ENCODE results near the gene ANAPC16.
"Not testable (repeated sequence)": the region's sequence is repeated elsewhere in the genome, so short reads cannot be mapped to it uniquely, and the experiment has no call there.

ANAPC16 gene

GRCh38 chr10:72211832-72212231 lies 4.0 kb upstream of the ANAPC16 start:
- not testable (repeated sequence) for DNase-seq (ENCODE audit: low spot score)

- DNase-seq (ENCODE audit: low spot score): no peak
Measured at GRCh38 chr10:72218325-72218724, 2.5 kb downstream of the ANAPC16 start.

DNA sequence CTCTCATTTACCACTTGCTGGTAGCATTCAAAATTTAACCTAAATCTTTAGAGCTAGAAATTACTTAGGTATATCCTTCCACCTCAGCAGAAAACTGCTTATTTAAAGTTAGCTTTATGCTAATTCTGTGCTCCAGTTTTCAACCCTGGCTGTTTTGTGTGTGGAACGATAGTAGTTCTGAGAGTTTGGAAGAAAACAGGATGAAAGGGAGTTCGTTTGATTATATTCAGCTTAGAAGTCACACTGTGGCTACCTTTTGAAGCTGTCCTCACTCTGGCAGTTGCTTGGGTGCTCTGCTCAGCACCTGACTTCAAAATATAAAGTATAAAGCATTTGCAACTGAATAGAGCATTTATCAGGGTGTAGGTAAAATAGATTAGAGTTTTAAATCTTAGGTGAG lies 2.9 kb downstream of the ANAPC16 start:
- DNase-seq (ENCODE audit: low spot score): no peak

GRCh38 chr10:72219235-72219814 lies 3.5 kb downstream of the ANAPC16 start:
- DNase-seq (ENCODE audit: low spot score): no peak

DNA sequence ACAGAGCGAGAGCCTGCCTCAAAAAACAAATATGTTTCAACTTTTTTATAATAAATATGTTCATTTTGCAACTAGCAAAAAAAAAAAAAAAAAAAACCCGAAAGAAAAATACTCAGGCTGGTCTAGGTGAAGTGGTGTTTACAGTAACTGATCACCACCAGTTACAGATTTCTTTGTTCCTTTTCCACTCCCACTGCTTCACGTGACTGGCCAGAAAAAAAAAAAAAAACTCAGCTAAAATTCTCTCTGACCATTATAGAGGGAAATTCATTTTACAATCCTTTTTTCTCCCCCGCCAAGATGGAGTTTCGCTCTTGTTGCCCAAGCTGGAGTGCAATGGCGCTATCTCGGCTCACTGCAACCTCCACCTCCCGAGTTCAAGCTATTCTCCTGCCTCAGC lies 4.8 kb downstream of the ANAPC16 start:
- DNase-seq (ENCODE audit: low spot score): no peak

DNA sequence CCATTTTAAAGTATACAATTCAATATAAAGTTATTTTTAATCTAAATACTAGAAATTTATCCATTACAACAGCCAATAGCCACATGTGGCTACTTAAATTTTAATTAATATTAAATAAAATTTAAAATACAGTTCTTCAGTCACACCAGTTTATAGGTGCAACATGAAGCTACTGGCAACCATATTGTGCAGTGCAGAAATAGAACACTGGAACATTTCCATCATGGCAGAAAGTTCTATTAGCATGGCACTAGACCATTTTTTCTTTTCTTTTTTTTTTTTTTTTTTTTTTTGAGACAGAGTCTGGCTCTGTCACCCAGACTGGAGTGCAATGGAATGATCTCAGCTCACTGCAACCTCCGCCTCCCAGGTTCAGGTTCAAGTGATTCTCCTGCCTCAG lies 5.5 kb downstream of the ANAPC16 start:
- DNase-seq (ENCODE audit: low spot score): no peak

GRCh38 chr10:72223743-72224101 lies 7.9 kb downstream of the ANAPC16 start:
- DNase-seq (ENCODE audit: low spot score): no peak

- not testable (repeated sequence) for DNase-seq (ENCODE audit: low spot score)
Measured at GRCh38 chr10:72224191-72224590, 8.4 kb downstream of the ANAPC16 start.

DNA sequence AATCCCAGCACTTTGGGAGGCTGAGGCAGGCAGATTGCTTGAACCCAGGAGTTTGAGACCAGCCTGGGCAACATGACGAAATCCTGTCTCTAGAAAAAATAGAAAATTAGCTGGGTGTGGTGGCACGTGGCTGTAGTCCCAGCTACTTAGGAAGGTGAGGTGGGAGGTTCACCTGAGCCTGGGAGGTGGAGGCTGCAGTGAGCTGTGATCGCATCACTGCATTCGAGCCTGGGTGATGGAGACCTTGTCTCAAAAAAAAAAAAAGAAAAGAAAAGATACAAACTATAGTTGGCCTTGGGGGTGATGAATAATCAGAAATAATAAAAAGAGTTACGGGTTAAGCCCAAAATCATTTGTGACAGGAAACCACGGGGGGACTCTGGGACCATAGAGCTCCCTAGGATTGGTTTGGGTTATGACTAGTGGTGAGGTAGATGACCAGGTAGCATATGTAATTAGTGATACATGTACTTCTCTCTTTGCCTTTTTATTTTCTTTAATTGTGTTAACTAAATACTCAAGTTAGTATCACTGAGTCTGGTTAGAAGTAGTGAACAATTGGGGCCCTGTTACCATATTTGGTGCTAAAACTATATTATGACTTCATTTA lies 10.7 kb downstream of the ANAPC16 start:
- no peak for DNase-seq (ENCODE audit: low spot score)

DNA sequence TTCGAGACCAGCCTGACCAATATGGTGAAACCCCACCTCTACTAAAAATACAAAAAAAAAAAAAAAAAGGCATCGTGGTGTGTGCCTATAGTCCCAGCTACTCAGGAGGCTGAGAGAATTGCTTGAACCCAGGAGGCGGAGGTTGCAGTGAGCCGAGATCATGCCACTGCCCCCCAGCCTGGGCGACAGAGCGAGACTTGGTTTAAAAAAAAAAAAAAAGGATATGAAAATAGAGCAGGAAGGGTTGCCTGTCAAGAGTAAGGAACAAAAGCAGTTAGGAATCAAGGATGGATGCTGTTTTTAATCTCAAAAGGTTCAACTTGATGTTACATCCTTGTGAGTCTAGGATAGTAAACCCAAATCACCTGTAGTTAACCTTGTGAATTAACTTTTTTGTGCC lies 12.0 kb downstream of the ANAPC16 start:
- DNase-seq (ENCODE audit: low spot score): no peak

DNA sequence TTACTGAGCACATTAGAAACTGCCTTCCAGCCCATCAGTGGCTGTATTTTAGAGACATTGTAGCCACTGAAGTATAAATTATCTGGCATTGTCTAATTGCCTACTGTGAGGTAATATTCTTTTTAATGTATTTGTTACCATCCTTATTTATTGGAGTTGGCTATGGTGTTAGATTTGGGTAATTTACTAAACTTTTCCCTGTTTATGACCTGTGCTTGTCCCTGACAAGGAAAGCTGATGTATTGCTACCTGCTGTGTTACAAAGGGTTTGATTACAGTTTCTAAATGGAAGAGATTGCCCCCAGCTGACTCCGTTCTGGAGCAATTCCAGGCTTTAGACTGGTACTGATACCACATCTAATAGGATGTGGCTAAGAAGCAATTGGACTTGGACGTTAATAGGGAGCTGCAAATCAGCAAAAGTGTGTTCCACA lies 12.5 kb downstream of the ANAPC16 start:
- DNase-seq (ENCODE audit: low spot score): no peak

DNA sequence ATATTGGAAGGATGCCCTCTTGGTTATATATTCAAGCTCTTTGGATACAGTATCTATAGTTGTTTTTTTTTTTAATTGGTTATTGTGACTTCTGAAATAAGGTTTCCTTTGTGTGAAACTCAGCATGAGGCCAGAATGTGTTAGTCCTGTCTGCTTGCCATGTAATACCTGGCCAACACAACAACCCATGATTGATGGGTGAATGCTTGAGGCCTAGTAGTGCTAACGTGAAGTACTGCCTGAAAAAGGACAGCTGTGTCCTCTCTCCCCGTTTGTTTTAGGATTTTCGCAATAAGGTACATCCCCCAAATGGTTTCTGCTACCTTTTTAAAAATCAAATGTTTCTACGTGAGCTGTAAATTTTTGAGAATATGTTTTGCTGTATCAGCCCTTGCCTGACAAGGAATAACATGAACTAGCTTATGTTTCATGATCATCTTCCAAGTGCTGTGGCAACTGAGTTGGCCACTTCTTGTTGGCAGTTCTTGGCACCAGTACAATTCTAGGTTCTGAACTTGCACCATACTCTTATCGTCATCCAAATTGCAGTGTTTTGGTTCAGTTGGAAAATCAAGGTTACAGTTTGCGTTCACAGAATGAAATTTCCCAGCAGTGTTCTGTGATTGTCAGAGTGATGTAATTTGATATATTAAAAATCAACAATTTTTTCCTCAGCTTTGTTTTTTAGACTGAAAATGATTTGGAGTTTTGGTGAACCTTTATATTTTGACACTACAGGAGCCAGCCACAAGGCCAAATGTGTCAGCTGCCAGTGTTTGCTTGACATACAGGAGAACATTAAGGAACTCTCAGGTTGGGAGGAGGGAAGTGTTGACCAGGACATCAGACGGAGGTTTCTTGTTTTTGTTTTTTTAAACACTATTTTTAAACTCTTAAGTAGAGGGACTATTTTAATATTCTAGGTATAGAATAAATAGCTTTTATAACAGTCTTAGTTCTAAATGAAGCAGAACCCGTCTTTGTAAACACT lies 13.7 kb downstream of the ANAPC16 start:
- DNase-seq (ENCODE audit: low spot score): no peak

DNA sequence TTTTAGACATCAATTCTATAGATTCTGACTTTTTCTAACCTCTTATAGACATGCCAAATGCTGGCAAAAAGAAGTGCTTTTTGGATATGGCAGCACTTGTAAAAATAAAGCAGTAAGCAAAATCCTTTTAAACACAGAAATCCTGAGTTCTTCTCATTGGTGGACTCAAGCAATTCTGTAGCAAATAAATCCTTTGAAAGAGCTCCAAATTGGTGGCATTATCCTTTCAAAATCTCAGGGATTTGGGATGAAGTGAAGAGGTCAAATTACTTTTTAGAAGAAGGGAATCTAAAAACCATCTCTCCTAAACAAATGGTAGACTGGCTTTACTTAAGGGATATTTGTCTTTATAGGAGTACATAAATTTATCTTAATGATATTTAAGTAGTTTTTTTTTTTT lies 17.8 kb downstream of the ANAPC16 start:
- no peak for DNase-seq (ENCODE audit: low spot score)

DNA sequence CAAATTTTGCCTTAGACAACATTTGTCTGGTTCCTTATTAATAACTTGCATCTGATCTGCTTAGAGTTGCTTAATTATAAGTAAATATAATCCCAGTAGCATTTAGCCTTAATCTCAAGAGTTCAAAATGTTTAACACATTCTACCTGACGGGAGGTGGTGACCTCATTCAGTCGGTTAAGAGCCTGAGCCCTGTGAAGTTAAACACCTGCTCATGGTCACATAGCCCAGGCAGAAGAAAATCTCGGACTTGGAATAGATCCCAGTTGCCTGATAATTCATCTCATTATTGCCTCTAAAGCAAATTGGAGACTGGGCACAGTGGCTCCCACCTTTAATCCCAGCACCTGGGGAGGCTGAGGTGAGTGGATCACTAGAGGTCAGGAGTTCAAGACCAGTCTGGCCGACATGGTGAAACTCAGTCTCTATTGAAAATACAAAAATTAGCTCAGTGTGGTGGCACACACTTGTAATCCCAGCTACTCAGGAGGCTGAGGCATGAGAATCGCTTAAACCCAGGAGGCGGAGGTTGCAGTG lies 18.8 kb downstream of the ANAPC16 start:
- no peak for DNase-seq (ENCODE audit: low spot score)

DNA sequence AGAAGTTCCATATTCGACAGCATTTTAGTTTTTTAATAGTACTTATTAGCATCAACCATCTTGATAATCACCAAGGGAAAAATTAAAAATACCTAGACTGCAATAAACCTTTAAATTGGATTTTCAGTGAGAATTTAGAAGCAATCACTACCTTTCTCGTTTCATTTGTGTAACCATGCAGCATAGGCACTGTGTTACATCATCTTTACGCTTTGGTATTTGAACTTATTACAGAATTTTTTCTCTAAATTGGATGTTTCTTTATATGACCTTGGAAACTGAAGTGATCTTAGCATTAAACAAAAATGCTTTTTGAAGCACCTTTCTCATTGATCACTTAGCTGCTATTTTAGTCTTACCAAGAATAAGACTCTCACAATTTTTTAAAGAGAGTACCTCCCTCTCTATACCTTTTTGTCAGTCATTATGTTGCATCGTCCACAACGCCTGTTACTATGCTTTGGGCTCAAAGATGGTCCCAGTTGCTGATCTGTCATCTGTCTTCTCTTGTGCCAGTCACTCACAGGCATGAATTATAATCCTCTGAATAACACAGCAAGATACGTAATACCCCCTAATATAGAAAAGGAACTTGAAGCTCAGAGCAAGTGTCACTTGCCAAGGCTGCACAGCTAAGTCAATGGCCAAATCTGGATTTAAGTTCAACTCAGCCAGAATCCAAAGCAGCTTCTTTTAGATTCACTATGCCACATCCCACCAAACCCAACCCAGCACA lies 19.9 kb downstream of the ANAPC16 start:
- DNase-seq (ENCODE audit: low spot score): no peak

DNA sequence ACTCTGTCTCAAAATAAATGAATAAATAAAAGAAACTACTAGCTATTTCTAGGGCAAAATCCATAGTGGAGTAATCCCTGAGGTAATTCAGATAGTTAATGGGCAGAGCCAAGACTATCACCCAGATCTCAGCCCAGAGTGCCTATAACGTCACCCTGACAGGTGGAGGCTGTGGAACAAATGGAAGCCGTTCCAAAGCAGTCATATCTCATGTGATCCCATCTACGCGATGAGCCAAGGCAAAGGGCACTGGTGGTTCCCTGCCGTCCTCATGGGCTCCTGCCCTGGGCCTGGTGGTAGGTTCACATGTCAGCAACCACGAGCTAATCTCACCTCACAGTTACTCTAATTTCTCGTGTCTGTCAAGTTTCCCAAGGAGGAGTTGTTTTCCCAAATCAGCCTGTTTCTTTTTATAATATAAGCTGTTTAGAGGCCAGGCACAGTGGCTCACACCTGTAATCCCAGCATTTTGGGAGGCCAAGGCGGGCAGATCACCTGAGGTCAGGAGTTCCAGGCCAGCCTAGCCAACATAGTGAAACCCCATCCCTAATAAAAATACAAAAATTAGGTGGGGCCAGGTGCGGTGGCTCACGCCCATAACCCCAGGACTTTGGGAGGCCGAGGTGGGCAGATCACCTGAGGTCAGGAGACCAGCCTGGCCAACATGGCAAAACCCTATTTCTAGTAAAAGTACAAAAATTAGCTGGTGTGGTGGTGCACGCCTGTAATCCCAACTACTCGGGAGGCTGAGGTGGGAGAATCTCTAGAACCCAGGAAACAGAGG lies 22.8 kb downstream of the ANAPC16 start:
- no peak for DNase-seq (ENCODE audit: low spot score)

- no peak for DNase-seq (ENCODE audit: low spot score)
Measured at GRCh38 chr10:72239409-72239808, 23.6 kb downstream of the ANAPC16 start.

DNA sequence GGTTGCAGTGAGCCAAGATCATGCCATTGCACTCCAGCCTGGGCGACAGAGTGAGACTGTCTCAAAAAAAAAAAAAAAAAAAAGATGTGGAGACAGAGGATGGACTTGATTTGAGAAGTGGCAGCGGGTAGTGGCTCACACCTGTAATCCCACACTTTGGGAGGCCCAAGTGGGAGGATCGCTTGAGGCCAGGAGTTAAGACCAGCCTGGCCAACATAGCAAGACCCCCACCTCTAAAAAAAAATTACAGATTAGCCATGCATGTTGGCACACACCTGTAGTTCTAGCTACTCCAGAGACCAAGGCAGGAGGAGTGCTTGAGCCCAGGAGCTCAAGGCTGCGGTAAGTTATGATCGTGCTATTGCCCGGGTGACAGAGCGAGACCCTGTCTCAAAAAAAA lies 24.6 kb downstream of the ANAPC16 start:
- DNase-seq (ENCODE audit: low spot score): no peak

- no peak for DNase-seq (ENCODE audit: low spot score)
Measured at GRCh38 chr10:72241691-72242252, 26.0 kb downstream of the ANAPC16 start.

GRCh38 chr10:72242675-72243074 lies 26.9 kb downstream of the ANAPC16 start:
- no peak for DNase-seq (ENCODE audit: low spot score)
